ENCODE results near the gene ZBTB7B. TPM values are rescaled to one million over a fixed set of nuclear protein-coding genes. Genes with fewer than 3 reads are reported as not detected.
"Not testable (repeated sequence)": the region's sequence is repeated elsewhere in the genome, so short reads cannot be mapped to it uniquely, and the experiment has no call there.

Gene ZBTB7B
- total RNA-seq, 1 donor from 2014 or later, result 8.1 TPM

DNA sequence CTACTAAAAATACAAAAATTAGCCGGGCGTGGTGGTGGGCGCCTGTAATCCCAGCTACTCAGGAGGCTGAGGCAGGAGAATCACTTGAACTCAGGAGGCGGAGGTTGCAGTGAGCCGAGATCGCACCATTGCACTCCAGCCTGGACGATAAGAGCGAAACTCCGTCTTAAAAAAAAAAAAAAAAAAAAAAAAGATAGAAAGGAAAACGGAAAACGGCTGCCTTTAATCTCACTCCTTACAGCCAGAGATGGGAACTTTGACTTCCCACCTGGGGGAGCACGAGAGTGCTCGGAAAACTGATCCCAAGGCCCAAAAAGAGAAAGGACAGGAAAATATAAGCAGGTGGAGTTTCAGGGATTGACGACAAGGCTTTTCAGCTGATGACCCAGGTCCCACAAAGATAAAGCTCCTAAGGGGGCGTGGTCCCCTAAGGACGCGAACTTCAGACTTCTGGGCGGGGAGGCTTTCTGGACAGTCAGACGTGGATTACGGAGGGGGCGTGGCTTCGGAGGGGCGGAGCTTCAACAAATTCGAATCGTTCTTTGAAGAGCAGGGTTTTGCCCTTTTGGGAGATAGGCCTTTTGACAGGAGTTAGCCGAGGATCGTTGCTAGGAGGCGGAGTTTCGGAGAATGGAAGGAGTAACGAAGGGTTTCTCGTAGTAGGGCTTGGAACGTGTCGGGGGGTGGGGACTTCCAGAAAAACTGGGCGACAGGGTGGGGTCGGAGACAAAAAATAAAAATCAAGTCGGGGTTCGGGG, 29.1 kb upstream of the ZBTB7B start:
- peaks cover 27% of the 10 kb centered on the region for H3K4me1 Mint-ChIP-seq (ENCODE audit: low read depth, unreplicated experiment)
- TF ChIP-seq, protein P1, sequence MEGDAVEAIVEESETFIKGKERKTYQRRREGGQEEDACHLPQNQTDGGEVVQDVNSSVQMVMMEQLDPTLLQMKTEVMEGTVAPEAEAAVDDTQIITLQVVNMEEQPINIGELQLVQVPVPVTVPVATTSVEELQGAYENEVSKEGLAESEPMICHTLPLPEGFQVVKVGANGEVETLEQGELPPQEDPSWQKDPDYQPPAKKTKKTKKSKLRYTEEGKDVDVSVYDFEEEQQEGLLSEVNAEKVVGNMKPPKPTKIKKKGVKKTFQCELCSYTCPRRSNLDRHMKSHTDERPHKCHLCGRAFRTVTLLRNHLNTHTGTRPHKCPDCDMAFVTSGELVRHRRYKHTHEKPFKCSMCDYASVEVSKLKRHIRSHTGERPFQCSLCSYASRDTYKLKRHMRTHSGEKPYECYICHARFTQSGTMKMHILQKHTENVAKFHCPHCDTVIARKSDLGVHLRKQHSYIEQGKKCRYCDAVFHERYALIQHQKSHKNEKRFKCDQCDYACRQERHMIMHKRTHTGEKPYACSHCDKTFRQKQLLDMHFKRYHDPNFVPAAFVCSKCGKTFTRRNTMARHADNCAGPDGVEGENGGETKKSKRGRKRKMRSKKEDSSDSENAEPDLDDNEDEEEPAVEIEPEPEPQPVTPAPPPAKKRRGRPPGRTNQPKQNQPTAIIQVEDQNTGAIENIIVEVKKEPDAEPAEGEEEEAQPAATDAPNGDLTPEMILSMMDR (IDR thresholded peaks at IDR 0.05; ENCODE audit: partially characterized antibody, unreplicated experiment), result peak; percentile 18
- no peaks in the 10 kb centered on the region for H3K36me3 Mint-ChIP-seq (ENCODE audit: unreplicated experiment)
- peaks cover 3% of the 10 kb centered on the region for H3K9me3 Mint-ChIP-seq (ENCODE audit: unreplicated experiment)
- peak; percentile 95 for DNase-seq
- H3K27me3 Mint-ChIP-seq (ENCODE audit: unreplicated experiment), result peaks cover 6% of the 10 kb centered on the region
- H3K27ac Mint-ChIP-seq (ENCODE audit: unreplicated experiment), result no peak overlapping the region
- peak overlapping the region; percentile 82 for H3K4me3 Mint-ChIP-seq (ENCODE audit: unreplicated experiment)

DNA sequence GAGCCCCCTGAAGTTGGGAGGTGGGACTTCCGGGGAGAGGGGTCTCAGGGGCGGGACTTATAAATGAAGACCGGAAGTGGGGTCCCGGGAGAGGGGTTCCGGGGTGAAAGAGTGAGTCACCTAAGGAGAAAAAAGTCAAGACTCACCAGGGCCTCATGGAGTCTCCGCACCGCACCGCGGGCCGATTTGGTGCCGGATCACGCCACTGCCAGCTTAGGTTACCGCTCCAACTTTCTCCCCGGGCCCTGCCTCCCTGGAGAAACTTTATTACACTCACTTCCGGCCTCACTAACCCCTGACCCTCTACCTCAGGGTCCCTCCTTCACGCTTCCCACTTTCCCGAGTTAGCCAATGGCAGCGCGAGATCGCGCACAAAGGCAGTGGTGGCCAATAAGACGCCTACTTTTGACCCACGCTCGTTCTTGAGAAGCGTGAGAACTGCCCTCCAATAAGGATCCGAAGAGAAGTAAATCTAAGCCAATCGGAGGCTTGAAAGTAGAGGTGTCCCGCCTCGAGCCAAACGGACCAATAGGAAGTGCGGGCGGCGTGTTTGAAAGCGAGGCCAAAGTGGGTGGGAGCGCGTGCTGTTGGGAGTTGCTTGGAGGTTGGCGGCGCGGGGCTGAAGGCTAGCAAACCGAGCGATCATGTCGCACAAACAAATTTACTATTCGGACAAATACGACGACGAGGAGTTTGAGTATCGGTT, 28.3 kb upstream of the ZBTB7B start, which contains the start of gene CKS1B:
Gene CKS1B (plus strand): TSS at position 580 of the 706 bp plus-strand sequence. CDS start 65 bp downstream, at position 645.
- TF ChIP-seq, protein P1 (IDR thresholded peaks at IDR 0.05; ENCODE audit: partially characterized antibody, unreplicated experiment), result no peak
- Mint-ChIP-seq H3K27me3 (ENCODE audit: unreplicated experiment) (peaks cover 6% of the 10 kb centered on the region), H3K4me3 (ENCODE audit: unreplicated experiment) (no peak within 1 kb of the TSS), H3K4me1 (ENCODE audit: low read depth, unreplicated experiment) (peaks cover 22% of the 10 kb centered on the region), H3K9me3 (ENCODE audit: unreplicated experiment) (peaks cover 2% of the 10 kb centered on the region), H3K36me3 (ENCODE audit: unreplicated experiment) (no peaks in the 10 kb centered on the region), H3K27ac (ENCODE audit: unreplicated experiment) (no peak within 1 kb of the TSS)
- DNase-seq, result peak; percentile 94

DNA sequence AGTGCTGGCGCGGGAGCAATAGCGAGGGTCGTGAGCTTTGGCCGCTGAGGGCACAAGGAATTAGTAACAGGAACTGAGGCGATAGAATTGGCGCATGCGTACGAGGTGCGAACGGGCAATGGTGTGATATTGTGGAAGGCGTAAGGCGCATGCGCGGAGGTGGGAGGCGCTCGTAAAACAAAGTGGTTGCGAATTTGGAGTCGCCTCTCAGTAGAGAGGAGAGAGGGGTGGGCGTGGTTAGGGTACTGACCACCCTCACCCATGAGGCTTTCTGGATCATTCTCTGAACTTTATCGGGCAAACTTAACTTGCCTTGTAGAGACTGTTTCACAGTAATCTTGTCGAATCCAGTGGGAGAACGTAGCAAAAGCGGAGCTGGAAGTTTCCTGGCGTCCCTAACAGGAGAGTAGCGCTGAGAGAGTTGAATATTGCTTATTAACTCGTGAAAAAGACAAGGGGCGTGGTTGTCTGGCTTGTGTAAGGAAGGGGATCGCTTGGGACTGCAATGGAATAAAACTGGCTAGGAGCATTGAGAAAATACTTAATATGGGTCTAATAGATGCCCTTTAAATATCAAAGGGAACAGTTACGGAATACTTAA, 27.7 kb upstream of the ZBTB7B start:
- H3K4me3 Mint-ChIP-seq (ENCODE audit: unreplicated experiment), result no peak overlapping the region
- H3K36me3 Mint-ChIP-seq (ENCODE audit: unreplicated experiment), result no peaks in the 10 kb centered on the region
- no peak overlapping the region for H3K27ac Mint-ChIP-seq (ENCODE audit: unreplicated experiment)
- H3K27me3 Mint-ChIP-seq (ENCODE audit: unreplicated experiment), result peaks cover 2% of the 10 kb centered on the region
- peaks cover 19% of the 10 kb centered on the region for H3K4me1 Mint-ChIP-seq (ENCODE audit: low read depth, unreplicated experiment)
- TF ChIP-seq, protein P1 (IDR thresholded peaks at IDR 0.05; ENCODE audit: partially characterized antibody, unreplicated experiment), result no peak
- peaks cover 2% of the 10 kb centered on the region for H3K9me3 Mint-ChIP-seq (ENCODE audit: unreplicated experiment)
- peak; percentile 96 for DNase-seq

DNA sequence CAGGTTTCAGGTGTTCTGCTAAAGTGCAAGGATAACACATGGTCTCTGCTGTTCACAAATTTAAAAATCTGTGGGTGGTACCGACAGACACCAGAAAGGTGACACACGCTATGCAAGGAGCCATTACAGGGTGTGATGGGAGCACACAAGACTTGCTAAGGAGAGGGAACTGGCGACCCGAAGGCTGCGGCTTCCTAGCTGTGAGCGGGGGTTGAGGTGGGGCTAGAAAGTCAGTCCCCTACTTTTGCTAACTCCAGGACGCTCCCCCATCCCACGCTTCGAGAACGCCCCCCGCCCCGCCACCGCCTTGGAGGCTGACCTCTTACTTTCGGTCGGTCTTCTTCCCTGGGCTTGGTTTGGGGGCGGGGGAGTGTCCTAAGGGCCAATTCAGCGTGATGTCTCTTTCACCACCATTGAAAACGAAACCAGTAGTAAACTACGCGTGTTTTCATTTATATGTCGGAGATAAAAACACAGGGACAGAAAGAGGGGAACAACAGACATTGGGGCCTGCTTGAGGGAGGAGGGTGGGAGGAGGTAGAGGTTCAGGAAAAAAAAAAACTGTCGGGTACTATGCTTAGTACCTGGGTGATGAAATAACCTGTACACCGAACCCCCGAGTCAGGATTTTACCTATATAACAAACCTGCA, 27.1 kb upstream of the ZBTB7B start:
- Mint-ChIP-seq H3K9me3 (ENCODE audit: unreplicated experiment) (peaks cover 2% of the 10 kb centered on the region), H3K4me1 (ENCODE audit: low read depth, unreplicated experiment) (peaks cover 19% of the 10 kb centered on the region), H3K27me3 (ENCODE audit: unreplicated experiment) (peaks cover 2% of the 10 kb centered on the region), H3K36me3 (ENCODE audit: unreplicated experiment) (no peaks in the 10 kb centered on the region), H3K27ac (ENCODE audit: unreplicated experiment) (no peak overlapping the region), H3K4me3 (ENCODE audit: unreplicated experiment) (no peak overlapping the region)
- DNase-seq, result peak; percentile 50
- TF ChIP-seq, protein P1 (IDR thresholded peaks at IDR 0.05; ENCODE audit: partially characterized antibody, unreplicated experiment), result no peak

DNA sequence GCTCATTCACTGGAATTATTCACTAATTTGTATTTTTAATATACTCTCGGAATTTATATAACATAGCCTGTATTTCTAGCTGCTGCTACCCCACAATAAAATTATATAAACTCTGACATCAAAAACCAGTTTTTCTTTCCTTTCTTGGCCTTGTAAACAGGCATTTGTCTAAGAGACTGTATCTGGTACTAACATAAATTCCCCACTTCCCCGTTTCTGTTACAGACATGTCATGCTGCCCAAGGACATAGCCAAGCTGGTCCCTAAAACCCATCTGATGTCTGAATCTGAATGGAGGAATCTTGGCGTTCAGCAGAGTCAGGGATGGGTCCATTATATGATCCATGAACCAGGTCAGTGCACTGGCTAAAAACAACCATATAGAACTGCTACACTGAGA, 24.8 kb upstream of the ZBTB7B start:
- not testable (repeated sequence) for H3K27me3 Mint-ChIP-seq (ENCODE audit: unreplicated experiment); H3K9me3 Mint-ChIP-seq (ENCODE audit: unreplicated experiment); H3K36me3 Mint-ChIP-seq (ENCODE audit: unreplicated experiment); H3K4me1 Mint-ChIP-seq (ENCODE audit: low read depth, unreplicated experiment); H3K4me3 Mint-ChIP-seq (ENCODE audit: unreplicated experiment); DNase-seq
- H3K27ac Mint-ChIP-seq (ENCODE audit: unreplicated experiment), result peak overlapping the region; percentile 37

Data from glutamatergic neuron (in vitro differentiated cells).